ENCODE measurements around the gene RBM10. TPM values are rescaled to one million over a fixed set of nuclear protein-coding genes. Genes with fewer than 3 reads are reported as not detected.
A peak's percentile ranks its signal among the peaks of the same experiment; 100 is the strongest.

Gene RBM10
- total and polyA plus RNA-seq, 9 of the 15 experiments (the other 6 are each of a cell fraction or from before 2014, with no cell fraction given), result 1.1 to 61.7 (median 31.5) TPM

DNA sequence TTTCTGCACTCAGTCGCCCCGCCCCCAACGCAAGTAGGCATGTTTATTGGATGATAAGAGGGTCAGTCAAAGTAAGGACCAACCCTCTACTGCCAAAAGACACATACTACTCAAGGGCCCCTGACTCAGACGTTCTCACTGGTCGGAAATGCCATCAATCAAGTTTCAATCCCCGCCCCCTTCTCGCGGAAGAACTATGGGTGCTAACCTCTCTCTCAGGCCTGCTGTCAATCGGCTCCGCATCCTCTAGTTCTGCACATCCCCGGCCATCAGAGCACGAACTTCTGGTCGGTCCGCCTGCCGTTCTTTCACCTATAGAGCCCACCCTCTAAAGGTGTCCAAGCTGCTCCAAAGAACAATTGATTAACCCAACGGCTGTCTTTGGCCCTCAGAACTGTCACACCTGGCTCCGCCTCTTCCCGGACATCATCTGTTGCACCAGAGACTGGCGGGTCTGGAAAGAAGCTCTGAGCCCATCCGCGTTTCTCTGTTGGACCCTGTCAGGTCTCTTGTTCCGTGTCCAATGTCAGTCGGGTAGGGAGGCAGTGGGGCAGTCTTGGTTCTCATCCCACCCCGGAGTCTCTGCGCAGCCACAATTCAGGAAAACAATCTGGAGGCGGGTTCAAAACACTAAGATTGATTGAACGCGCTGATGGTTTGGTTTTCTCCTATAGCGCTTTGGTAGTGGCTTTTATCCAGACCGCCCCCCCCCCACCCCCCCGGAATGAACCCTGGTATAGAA lies 15.7 kb upstream of the RBM10 start (continued):
- TF ChIP-seq CCNT2 (IDR thresholded peaks at IDR 0.05; ENCODE audit: borderline replicate concordance, extremely low read depth, insufficient read length, low read depth, low read length) (no peak), ZNF511 (CRISPR knock-in tag; IDR thresholded peaks at IDR 0.05) (0 out of 2 replicates have a peak, but pooled peaks have one; percentile 35), RNF2 (IDR thresholded peaks at IDR 0.05) (no peak), WHSC1 (IDR thresholded peaks at IDR 0.05; ENCODE audit: low read length) (no peak), TBL1XR1 (IDR thresholded peaks at IDR 0.05; ENCODE audit: low read length in 2 of 2) (no peak), TCF7L2 (IDR thresholded peaks at IDR 0.05; ENCODE audit: low read depth, low read length) (no peak), ZNF764 (CRISPR knock-in tag; IDR thresholded peaks at IDR 0.05; ENCODE audit: low read depth) (no peak), SAFB2 (IDR thresholded peaks at IDR 0.05; ENCODE audit: borderline replicate concordance, low read depth, low read length, severe bottlenecking) (no peak), NFE2L1 (tag; IDR thresholded peaks at IDR 0.05; ENCODE audit: borderline replicate concordance, low read depth) (no peak), LARP7 (IDR thresholded peaks at IDR 0.05) (no peak), HDAC6 (IDR thresholded peaks at IDR 0.05; ENCODE audit: low read depth, low read length) (no peak), ZZZ3 (IDR thresholded peaks at IDR 0.05) (peak; percentile 94), GABPA (tag; conservative IDR thresholded peaks at IDR 0.05; ENCODE audit: low read depth) (peak; percentile 79), RBBP5 (IDR thresholded peaks at IDR 0.05; ENCODE audit: borderline replicate concordance, insufficient read depth, low read length, poor library complexity, severe bottlenecking) (peak; percentile 40)
- TF ChIP-seq, protein P1, sequence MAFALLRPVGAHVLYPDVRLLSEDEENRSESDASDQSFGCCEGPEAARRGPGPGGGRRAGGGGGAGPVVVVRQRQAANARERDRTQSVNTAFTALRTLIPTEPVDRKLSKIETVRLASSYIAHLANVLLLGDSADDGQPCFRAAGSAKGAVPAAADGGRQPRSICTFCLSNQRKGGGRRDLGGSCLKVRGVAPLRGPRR (CRISPR knock-in tag; IDR thresholded peaks at IDR 0.05), result no peak
- TF ChIP-seq, protein P2, sequence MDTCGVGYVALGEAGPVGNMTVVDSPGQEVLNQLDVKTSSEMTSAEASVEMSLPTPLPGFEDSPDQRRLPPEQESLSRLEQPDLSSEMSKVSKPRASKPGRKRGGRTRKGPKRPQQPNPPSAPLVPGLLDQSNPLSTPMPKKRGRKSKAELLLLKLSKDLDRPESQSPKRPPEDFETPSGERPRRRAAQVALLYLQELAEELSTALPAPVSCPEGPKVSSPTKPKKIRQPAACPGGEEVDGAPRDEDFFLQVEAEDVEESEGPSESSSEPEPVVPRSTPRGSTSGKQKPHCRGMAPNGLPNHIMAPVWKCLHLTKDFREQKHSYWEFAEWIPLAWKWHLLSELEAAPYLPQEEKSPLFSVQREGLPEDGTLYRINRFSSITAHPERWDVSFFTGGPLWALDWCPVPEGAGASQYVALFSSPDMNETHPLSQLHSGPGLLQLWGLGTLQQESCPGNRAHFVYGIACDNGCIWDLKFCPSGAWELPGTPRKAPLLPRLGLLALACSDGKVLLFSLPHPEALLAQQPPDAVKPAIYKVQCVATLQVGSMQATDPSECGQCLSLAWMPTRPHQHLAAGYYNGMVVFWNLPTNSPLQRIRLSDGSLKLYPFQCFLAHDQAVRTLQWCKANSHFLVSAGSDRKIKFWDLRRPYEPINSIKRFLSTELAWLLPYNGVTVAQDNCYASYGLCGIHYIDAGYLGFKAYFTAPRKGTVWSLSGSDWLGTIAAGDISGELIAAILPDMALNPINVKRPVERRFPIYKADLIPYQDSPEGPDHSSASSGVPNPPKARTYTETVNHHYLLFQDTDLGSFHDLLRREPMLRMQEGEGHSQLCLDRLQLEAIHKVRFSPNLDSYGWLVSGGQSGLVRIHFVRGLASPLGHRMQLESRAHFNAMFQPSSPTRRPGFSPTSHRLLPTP (IDR thresholded peaks at IDR 0.05; ENCODE audit: borderline replicate concordance, extremely low read depth, insufficient read length), result no peak
- TF ChIP-seq, protein P3, sequence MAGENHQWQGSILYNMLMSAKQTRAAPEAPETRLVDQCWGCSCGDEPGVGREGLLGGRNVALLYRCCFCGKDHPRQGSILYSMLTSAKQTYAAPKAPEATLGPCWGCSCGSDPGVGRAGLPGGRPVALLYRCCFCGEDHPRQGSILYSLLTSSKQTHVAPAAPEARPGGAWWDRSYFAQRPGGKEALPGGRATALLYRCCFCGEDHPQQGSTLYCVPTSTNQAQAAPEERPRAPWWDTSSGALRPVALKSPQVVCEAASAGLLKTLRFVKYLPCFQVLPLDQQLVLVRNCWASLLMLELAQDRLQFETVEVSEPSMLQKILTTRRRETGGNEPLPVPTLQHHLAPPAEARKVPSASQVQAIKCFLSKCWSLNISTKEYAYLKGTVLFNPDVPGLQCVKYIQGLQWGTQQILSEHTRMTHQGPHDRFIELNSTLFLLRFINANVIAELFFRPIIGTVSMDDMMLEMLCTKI (IDR thresholded peaks at IDR 0.05; ENCODE audit: partially characterized antibody), result no peak
- TF ChIP-seq, protein P4, sequence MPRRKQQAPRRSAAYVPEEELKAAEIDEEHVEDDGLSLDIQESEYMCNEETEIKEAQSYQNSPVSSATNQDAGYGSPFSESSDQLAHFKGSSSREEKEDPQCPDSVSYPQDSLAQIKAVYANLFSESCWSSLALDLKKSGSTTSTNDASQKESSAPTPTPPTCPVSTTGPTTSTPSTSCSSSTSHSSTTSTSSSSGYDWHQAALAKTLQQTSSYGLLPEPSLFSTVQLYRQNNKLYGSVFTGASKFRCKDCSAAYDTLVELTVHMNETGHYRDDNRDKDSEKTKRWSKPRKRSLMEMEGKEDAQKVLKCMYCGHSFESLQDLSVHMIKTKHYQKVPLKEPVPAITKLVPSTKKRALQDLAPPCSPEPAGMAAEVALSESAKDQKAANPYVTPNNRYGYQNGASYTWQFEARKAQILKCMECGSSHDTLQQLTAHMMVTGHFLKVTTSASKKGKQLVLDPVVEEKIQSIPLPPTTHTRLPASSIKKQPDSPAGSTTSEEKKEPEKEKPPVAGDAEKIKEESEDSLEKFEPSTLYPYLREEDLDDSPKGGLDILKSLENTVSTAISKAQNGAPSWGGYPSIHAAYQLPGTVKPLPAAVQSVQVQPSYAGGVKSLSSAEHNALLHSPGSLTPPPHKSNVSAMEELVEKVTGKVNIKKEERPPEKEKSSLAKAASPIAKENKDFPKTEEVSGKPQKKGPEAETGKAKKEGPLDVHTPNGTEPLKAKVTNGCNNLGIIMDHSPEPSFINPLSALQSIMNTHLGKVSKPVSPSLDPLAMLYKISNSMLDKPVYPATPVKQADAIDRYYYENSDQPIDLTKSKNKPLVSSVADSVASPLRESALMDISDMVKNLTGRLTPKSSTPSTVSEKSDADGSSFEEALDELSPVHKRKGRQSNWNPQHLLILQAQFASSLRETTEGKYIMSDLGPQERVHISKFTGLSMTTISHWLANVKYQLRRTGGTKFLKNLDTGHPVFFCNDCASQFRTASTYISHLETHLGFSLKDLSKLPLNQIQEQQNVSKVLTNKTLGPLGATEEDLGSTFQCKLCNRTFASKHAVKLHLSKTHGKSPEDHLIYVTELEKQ (CRISPR knock-in tag; IDR thresholded peaks at IDR 0.05), result no peak
